ENCODE data around the gene SHMT1.
A peak's percentile ranks its signal among the peaks of the same experiment; 100 is the strongest.
"Not testable (repeated sequence)": the region's sequence is repeated elsewhere in the genome, so short reads cannot be mapped to it uniquely, and the experiment has no call there.

SHMT1 gene

DNA sequence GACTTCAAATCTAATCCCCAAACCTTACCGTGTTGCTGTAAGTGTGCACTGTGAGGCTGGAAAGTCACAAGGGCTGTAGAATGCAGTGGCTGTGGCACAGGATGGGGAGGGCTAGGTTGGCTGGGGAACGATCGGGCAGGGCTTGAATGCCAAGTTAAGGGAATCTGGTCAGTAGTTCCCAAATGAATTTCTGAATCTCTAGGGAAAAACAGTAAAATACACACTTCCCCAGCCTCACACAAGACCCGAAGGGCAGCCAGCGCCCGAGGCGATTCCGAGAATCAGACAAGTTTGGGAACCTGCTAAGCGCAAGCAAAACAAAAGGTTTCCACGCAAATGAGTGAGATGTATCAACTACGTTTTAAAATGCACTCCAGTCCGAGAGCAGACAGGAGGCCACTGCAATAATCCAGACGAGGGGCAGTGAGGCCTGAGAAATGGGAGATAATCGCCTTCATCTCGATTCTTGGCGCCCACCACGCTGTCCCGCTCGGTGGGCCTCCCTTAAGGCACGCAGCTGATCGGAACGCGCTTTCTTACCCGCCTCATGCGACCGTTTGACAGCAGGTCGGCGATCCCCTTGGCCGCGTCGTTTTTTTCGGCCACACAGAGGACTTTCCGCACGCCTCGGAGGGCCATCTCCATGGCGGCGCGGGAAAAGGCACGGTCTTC lies 49.2 kb downstream of the SHMT1 start:
- peak in 2 of 10 donors; percentile 74 to 76 for DNase-seq

GRCh38 chr17:18309202-18309601 lies 54.1 kb downstream of the SHMT1 start:
- intact Hi-C loops (cut with DNase I) = no loop called here

More for the DNA sequence above, 49.2 kb downstream of the SHMT1 start:
- intact Hi-C loops (cut with DNase I) = loop anchor here (2.0 to 10.0 kb wide), 2 partner anchors 53 to 89 kb away; partner anchors contain the start of genes LLGL1 and MIEF2

GRCh38 chr17:18303206-18303605 lies 60.1 kb downstream of the SHMT1 start:
- intact Hi-C loops (cut with DNase I) = not testable (repeated sequence)
- peak in 1 of 10 donors; percentile 15 for DNase-seq

More at GRCh38 chr17:18309202-18309601, 54.1 kb downstream of the SHMT1 start:
- DNase-seq = peak in 1 of 10 donors; percentile 9

DNA sequence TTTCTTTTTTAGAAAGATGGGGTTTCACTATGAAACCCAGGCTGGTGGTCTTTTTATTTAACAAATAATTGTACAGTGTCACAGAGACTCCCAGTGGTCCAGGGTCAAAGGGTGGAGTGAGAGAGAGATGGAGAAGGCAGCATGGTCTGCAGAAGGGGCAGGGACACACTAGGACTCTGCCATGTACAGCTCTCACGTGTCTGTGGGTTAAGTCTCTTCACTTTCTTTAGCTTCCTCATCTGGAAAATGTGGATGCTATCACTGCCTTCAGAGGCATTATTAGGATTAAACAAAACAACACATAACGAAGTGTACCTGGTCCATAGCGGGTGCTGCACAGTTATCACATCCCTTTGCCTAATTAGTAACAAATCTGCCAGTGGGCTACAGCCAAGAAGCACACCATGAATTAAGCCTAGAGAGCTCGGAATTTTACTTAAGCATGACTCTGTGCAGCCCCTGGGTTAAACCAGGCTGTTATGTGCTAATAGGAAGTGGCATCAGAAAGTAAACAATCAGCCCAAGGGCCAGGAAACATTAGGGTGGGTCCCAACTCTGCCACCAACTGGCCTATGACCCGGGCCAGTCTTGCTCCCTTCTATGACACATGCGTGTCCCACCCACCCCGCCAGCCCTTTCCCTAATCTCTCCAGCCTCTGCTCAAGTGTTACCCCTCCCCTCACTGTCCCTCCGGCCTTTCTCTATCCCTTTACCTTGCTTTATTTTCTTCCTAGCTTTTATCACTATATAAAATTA lies 62.4 kb downstream of the SHMT1 start:
- peak in 1 of 10 donors; percentile 8 for DNase-seq
- intact Hi-C loops (cut with DNase I) = no loop called here

GRCh38 chr17:18298061-18298460 lies 65.3 kb downstream of the SHMT1 start:
- DNase-seq = peak in 1 of 10 donors; percentile 53
- intact Hi-C loops (cut with DNase I) = not testable (repeated sequence)

- DNase-seq = peak in 1 of 10 donors; percentile 54
- intact Hi-C loops (cut with DNase I) = no loop called here
These were observed 71.4 kb downstream of the SHMT1 start for GRCh38 chr17:18291718-18292540.

GRCh38 chr17:18285296-18285695 lies 78.1 kb downstream of the SHMT1 start:
- peak in 2 of 10 donors; percentile 47 to 63 for DNase-seq
- intact Hi-C loops (cut with DNase I) = no loop called here

DNA sequence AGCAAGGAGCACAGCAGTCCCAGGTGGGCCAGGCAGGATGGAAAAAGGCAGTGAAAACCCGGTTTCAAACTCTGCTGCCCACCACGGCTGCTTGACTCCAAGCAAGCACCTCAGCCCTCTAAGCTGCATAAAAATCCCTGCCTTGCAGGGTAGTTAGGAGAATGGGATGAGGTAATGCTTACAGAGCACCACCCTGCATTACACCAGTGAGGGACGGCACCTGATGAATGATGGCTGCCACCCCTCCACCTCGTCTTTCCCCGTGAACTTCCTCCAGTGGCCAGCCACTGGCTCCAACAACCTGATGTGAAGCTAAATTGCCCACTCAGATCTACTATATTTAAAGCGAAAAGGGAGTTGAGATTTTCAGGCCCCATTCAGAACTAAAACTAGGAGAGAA lies 81.6 kb downstream of the SHMT1 start:
- intact Hi-C loops (cut with DNase I) = no loop called here
- DNase-seq = peak in 1 of 10 donors; percentile 7

GRCh38 chr17:18280766-18281371 lies 82.5 kb downstream of the SHMT1 start:
- DNase-seq = peak in 1 of 10 donors; percentile 73
- intact Hi-C loops (cut with DNase I) = no loop called here

GRCh38 chr17:18280249-18280648 lies 83.1 kb downstream of the SHMT1 start:
- intact Hi-C loops (cut with DNase I) = no loop called here
- peak in 1 of 10 donors; percentile 60 for DNase-seq

GRCh38 chr17:18278867-18279266 lies 84.5 kb downstream of the SHMT1 start:
- intact Hi-C loops (cut with DNase I) = no loop called here
- DNase-seq = no peak

Measured in posterior cingulate gyrus (tissue), 11 donors.